NB4 (cell line): ENCODE results near the gene CGNL1.
A peak's percentile ranks its signal among the peaks of the same experiment; 100 is the strongest.

Experiments used
- CTCF ChIP-seq: IDR thresholded peaks from one replicate; pipeline ENCODE4 v1.5.1; 2012; ENCODE audit warnings: low read depth, low read length
- POLR2A ChIP-seq: IDR thresholded peaks from 2 replicates; pipeline ENCODE4 v1.6.1; 2011; ENCODE audit warnings: mild to moderate bottlenecking; ENCODE audit not compliant: insufficient read length; ENCODE audit errors: extremely low read depth

GRCh38 chr15:57506422-57506821, 130.1 kb downstream of the CGNL1 start:
- peak; percentile 10 for TF ChIP-seq CTCF
- no peak for TF ChIP-seq POLR2A
